Measurements from ENCODE around the gene EPAS1. TPM values are rescaled to one million over a fixed set of nuclear protein-coding genes. Genes with fewer than 3 reads are reported as not detected.

The EPAS1 gene
- total RNA-seq, 1 donor from 2014 or later = 4.4 TPM

- Mint-ChIP-seq H3K27ac (no peak overlapping the region), H3K9me3 (peaks cover under 1% of the 10 kb centered on the region), H3K36me3 (no peaks in the 10 kb centered on the region), H3K4me1 (peaks cover 23% of the 10 kb centered on the region), H3K27me3 (ENCODE audit: low read depth) (peaks cover 84% of the 10 kb centered on the region), H3K4me3 (peak overlapping the region; percentile 76)
- TF ChIP-seq CTCF (IDR thresholded peaks at IDR 0.05; ENCODE audit: unreplicated experiment) = no peak
- no peak for DNase-seq (ENCODE audit: low spot score in 2 of 2, unreplicated experiment in 2 of 2)
Observed at GRCh38 chr2:46299365-46300263, 2.4 kb downstream of the EPAS1 start.

- H3K4me3 Mint-ChIP-seq = no peak overlapping the region
- peaks cover 3% of the 10 kb centered on the region for H3K36me3 Mint-ChIP-seq
- H3K27me3 Mint-ChIP-seq (ENCODE audit: low read depth) = peaks cover 76% of the 10 kb centered on the region
- no peak overlapping the region for H3K27ac Mint-ChIP-seq
- DNase-seq (ENCODE audit: low spot score in 2 of 2, unreplicated experiment in 2 of 2) = no peak
- peaks cover 8% of the 10 kb centered on the region for H3K9me3 Mint-ChIP-seq
- TF ChIP-seq CTCF (IDR thresholded peaks at IDR 0.05; ENCODE audit: unreplicated experiment) = no peak
- H3K4me1 Mint-ChIP-seq = peaks cover 23% of the 10 kb centered on the region
Observed at GRCh38 chr2:46300406-46300832, 3.2 kb downstream of the EPAS1 start.

- Mint-ChIP-seq H3K4me3 (no peak overlapping the region), H3K36me3 (peaks cover 3% of the 10 kb centered on the region), H3K4me1 (peaks cover 31% of the 10 kb centered on the region), H3K9me3 (peaks cover 9% of the 10 kb centered on the region), H3K27me3 (ENCODE audit: low read depth) (peaks cover 64% of the 10 kb centered on the region), H3K27ac (no peak overlapping the region)
- TF ChIP-seq CTCF (IDR thresholded peaks at IDR 0.05; ENCODE audit: unreplicated experiment) = no peak
- DNase-seq (ENCODE audit: low spot score in 2 of 2, unreplicated experiment in 2 of 2) = no peak
Observed at GRCh38 chr2:46302005-46302695, 4.9 kb downstream of the EPAS1 start.

- Mint-ChIP-seq H3K36me3 (peaks cover 3% of the 10 kb centered on the region), H3K4me3 (no peak overlapping the region), H3K9me3 (peaks cover 9% of the 10 kb centered on the region), H3K27ac (no peak overlapping the region), H3K4me1 (peaks cover 33% of the 10 kb centered on the region), H3K27me3 (ENCODE audit: low read depth) (peaks cover 53% of the 10 kb centered on the region)
- no peak for DNase-seq (ENCODE audit: low spot score in 2 of 2, unreplicated experiment in 2 of 2)
- no peak for TF ChIP-seq CTCF (IDR thresholded peaks at IDR 0.05; ENCODE audit: unreplicated experiment)
Observed at GRCh38 chr2:46303233-46303632, 6.0 kb downstream of the EPAS1 start.

- H3K4me1 Mint-ChIP-seq = peaks cover 32% of the 10 kb centered on the region
- TF ChIP-seq CTCF (IDR thresholded peaks at IDR 0.05; ENCODE audit: unreplicated experiment) = no peak
- peaks cover 9% of the 10 kb centered on the region for H3K9me3 Mint-ChIP-seq
- no peak overlapping the region for H3K27ac Mint-ChIP-seq
- H3K36me3 Mint-ChIP-seq = peaks cover 3% of the 10 kb centered on the region
- DNase-seq (ENCODE audit: low spot score in 2 of 2, unreplicated experiment in 2 of 2) = no peak
- peaks cover 48% of the 10 kb centered on the region for H3K27me3 Mint-ChIP-seq (ENCODE audit: low read depth)
- H3K4me3 Mint-ChIP-seq = no peak overlapping the region
Observed at GRCh38 chr2:46303822-46304221, 6.6 kb downstream of the EPAS1 start.

Data from mesothelial cell of epicardium (in vitro differentiated cells).